Endometrial microvascular endothelial cells (primary cell): ENCODE measurements around the gene COL1A1. TPM values are rescaled to one million over a fixed set of nuclear protein-coding genes. Genes with fewer than 3 reads are reported as not detected.

Experiments used
- in situ Hi-C: cut with HindIII; loops from 2 replicates; pipeline ENCODE4 v1.10.0; 2017; ENCODE audit warnings: low sequenced_read_pairs, low pct_unique_long_range_greater_than_20kb; ENCODE audit errors: inconsistent ontology term
- total RNA-seq: library from RNA; depleted of rRNA; stranded (reverse); fragments of >200 nt; gene quantifications from one replicate; pipeline ENCODE4 v1.2.3, GENCODE V29; 2015; ENCODE audit errors: inconsistent ontology term

Gene COL1A1
- total RNA-seq, 1 donor from 2014 or later = 95.4 TPM

GRCh38 chr17:50203604-50204345, 2.3 kb upstream of the COL1A1 start:
- in situ Hi-C loops = loop anchor here (5.0 kb wide), 1 partner anchor 64 kb away; no protein-coding TSS in a partner anchor

DNA sequence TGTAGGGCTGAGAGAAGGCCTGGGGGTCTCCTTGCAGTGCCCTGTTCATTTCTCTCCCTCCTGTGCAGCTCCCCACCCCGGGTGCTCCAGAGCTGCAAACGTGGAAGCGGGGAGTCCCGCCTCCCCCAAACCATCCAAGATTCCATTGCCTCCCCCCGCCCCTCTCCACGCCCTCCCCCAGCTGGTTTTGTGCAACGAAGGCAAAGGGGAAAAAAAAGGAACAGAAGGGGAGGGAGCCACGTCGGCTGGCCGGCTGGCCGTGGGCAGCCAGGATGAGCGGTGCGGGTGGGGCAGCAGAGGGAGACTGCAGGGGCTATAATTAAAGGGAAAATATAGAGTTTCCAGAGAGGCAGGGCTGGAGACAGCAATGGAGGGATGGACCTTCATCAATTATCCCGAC, 1.7 kb upstream of the COL1A1 start:
- in situ Hi-C loops = loop anchor here (5.0 kb wide), 1 partner anchor 64 kb away; no protein-coding TSS in a partner anchor

GRCh38 chr17:50200457-50201275, 765 bp downstream of the COL1A1 start:
- in situ Hi-C loops = loop anchor here (5.0 kb wide), 1 partner anchor 67 kb away; no protein-coding TSS in a partner anchor

- in situ Hi-C loops = loop anchor here (5.0 kb wide), 1 partner anchor 67 kb away; no protein-coding TSS in a partner anchor
These were observed 1.5 kb downstream of the COL1A1 start for GRCh38 chr17:50199803-50200456.

GRCh38 chr17:50199211-50199802, 2.1 kb downstream of the COL1A1 start:
- in situ Hi-C loops = no loop called here

DNA sequence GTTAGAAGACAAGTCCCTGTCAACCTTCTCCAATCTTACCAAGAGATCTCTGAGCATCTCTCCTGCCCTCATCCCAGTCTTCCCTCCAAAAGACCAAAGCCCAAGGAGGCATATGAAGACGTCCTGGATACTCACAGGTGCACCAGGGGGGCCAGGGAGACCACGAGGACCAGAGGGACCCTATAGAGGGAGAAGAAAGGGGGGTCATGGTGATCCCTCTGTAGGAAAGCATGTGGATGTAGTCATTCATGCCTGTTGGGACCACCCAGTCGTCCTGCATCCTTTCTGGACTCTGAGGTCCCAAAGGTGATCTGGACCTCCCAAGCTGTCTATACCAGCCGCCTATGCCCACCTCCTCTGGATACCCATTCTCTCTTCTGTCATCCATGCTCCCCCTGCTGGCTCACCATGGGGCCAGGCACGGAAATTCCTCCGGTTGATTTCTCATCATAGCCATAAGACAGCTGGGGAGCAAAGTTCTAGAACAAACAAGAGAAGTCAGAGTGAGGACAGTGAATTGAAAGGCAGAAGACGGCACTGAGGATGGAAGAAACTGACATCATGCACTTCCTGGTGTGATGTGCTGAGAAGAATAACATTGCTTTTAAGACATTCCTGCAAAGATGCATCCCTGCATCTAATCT, 3.3 kb downstream of the COL1A1 start:
- in situ Hi-C loops = no loop called here

- in situ Hi-C loops = no loop called here
These were observed 4.6 kb downstream of the COL1A1 start for GRCh38 chr17:50196826-50197225.

GRCh38 chr17:50196036-50196435, 5.4 kb downstream of the COL1A1 start:
- in situ Hi-C loops = no loop called here

GRCh38 chr17:50194934-50195865, 6.2 kb downstream of the COL1A1 start:
- in situ Hi-C loops = no loop called here

- in situ Hi-C loops = no loop called here
These were observed 7.1 kb downstream of the COL1A1 start for GRCh38 chr17:50194140-50194933.

DNA sequence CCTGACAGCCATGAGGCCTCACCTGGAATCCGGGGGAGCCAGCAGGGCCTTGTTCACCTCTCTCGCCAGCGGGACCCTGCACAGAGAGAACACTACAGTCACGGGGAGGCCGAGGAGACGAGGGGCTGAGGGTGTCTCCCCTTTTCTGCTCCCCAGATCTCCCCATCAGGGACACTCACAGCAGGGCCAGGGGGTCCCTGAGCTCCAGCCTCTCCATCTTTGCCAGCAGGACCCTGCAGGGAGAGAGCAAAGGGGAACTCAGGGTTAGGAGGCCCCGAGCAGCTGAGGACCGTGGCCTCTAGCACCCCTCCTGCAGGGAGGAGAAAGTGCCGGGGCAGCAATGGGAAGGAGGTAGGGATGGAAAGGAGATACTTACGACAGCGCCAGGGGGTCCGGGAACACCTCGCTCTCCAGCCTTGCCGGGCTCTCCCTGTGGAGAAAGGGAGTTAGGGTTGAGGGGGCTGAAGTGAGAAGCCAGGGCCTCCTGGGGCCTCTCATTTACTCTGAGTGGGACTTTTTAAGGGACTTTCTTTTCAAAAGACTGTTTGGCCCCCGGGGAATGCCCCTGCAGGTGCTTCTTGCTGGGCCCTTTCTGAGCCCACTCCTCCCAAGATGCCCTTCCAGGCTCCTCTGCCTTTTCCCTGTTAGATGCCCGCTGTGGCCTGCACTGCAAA, 8.7 kb downstream of the COL1A1 start:
- in situ Hi-C loops = no loop called here

DNA sequence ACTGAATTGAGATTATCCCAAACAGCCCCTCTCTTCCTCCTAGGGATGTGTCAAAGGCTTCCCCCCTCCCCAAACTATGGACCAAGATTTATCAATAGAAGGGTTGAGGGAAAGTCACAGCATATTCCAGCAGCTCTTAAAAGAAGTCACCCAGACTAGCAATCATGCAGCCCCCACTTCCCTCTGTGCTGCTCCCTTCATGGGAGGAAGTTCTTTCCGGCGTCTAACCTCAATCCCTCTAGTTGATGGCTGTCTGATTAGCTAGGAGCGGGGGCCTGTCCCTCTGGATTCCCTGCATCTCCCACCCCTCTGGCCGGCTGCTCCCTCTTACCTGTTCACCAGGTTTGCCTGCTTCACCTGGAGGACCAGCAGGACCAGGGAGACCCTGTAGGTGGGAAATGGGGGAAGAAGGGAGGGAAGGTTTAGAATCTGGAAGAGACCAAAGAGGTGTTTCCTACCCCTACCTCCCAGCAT, 9.2 kb downstream of the COL1A1 start:
- in situ Hi-C loops = no loop called here

DNA sequence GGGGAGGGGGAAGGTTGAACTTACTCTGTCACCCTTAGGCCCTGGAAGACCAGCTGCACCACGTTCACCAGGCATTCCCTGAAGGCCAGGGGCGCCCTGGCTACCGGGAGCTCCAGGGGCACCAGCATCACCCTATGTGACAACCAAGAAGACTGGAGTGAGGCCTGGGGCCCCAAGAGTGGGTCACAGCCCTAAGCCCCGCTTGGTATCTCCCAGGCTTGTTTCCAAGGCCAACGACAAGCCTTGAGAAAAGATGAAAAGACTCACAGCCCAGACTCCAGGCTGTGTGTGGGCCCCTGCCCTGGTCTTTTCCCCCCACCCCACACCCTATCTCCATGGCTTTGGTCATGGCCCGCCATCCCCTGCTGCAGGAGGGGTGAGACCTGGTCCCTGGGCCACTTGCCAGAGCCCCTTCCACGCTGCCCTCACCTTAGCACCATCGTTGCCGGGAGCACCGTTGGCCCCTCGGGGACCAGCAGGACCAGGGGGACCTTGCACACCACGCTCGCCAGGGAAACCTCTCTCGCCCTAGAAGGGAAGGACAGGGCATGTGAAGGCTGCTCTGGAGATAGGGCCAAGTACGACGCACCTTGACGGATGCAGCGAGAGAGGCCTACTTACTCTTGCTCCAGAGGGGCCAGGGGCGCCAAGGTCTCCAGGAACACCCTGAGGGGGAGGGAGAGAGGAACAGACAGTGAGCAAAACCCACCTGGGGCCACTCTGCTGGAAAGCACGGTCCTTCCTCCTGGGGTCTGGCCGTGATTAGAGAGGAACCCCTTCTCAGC, 9.9 kb downstream of the COL1A1 start:
- in situ Hi-C loops = no loop called here

GRCh38 chr17:50190603-50191358, 10.7 kb downstream of the COL1A1 start:
- in situ Hi-C loops = no loop called here

GRCh38 chr17:50190293-50190602, 11.2 kb downstream of the COL1A1 start:
- in situ Hi-C loops = no loop called here
